ENCODE measurements around the gene ARHGAP29. TPM values are rescaled to one million over a fixed set of nuclear protein-coding genes. Genes with fewer than 3 reads are reported as not detected.

The ARHGAP29 gene
- total and polyA plus RNA-seq, 2 experiments from 2014 or later: 114 to 152 TPM

GRCh38 chr1:94209425-94209824 lies 28.0 kb downstream of the ARHGAP29 start:
- H3K27ac ChIP-seq: peak overlapping the region; percentile 51

GRCh38 chr1:94207695-94208094 lies 29.7 kb downstream of the ARHGAP29 start:
- Histone ChIP-seq H4K20me1 (ENCODE audit: insufficient read depth) (0 out of 2 replicates have a peak, but pooled peaks cover 3% of the 10 kb centered on the region), H2AFZ (no peak overlapping the region), H3K36me3 (ENCODE audit: low read depth) (peaks cover 75% of the 10 kb centered on the region), H3K4me2 (ENCODE audit: unreplicated experiment) (peak overlapping the region; percentile 8), H3K4me3 (no peak overlapping the region), H3K79me2 (ENCODE audit: insufficient read depth) (peaks cover 94% of the 10 kb centered on the region), H3K9ac (no peak overlapping the region), H3K9me3 (ENCODE audit: low read depth) (no peaks in the 10 kb centered on the region), H3K27ac (peak overlapping the region; percentile 51), H3F3A (ENCODE audit: insufficient read depth) (peaks cover 68% of the 10 kb centered on the region), H3K4me1 (ENCODE audit: insufficient read depth) (peaks cover 50% of the 10 kb centered on the region), H3K27me3 (replicated peaks; ENCODE audit: insufficient read depth) (no peaks in the 10 kb centered on the region), H3K9me2 (ENCODE audit: insufficient read depth) (no peaks in the 10 kb centered on the region)
- DNase-seq: no peak
- WGBS, 2 experiments (ENCODE audit: low coverage in 1 of 2, low lambda C conversion rate in 2 of 2, missing lambda C conversion rate in 2 of 2): 30 to 33% methylated on average over 3 of the region's 3 CpGs
- TF ChIP-seq EZH2 (IDR thresholded peaks at IDR 0.05; ENCODE audit: insufficient read depth, poor library complexity, severe bottlenecking): no peak
- TF ChIP-seq EZH2phosphoT487 (IDR thresholded peaks at IDR 0.05; ENCODE audit: insufficient read depth, low read depth): no peak
- in situ Hi-C loops (cut with MboI): no loop called here

More at GRCh38 chr1:94209425-94209824, 28.0 kb downstream of the ARHGAP29 start:
- peak; percentile 86 for DNase-seq
- H3K4me3 ChIP-seq: peak overlapping the region; percentile 7; the same call in 1 of the 2 replicates
- H3K9me2 ChIP-seq (ENCODE audit: insufficient read depth): no peaks in the 10 kb centered on the region
- peaks cover 62% of the 10 kb centered on the region for H3F3A ChIP-seq (ENCODE audit: insufficient read depth)
- peaks cover 3% of the 10 kb centered on the region; the same call in 1 of the 2 replicates for H4K20me1 ChIP-seq (ENCODE audit: insufficient read depth)
- H3K9me3 ChIP-seq (ENCODE audit: low read depth): no peaks in the 10 kb centered on the region
- TF ChIP-seq EZH2 (IDR thresholded peaks at IDR 0.05; ENCODE audit: insufficient read depth, poor library complexity, severe bottlenecking) (no peak), EZH2phosphoT487 (IDR thresholded peaks at IDR 0.05; ENCODE audit: insufficient read depth, low read depth) (no peak)
- H3K4me1 ChIP-seq (ENCODE audit: insufficient read depth): peaks cover 51% of the 10 kb centered on the region
- H3K79me2 ChIP-seq (ENCODE audit: insufficient read depth): peaks cover 94% of the 10 kb centered on the region
- H3K9ac ChIP-seq: 0 out of 2 replicates have a peak overlapping the region, but pooled peaks have one; percentile 9
- in situ Hi-C loops (cut with MboI): no loop called here
- peak overlapping the region; percentile 50 for H3K4me2 ChIP-seq (ENCODE audit: unreplicated experiment)
- H3K27me3 ChIP-seq (replicated peaks; ENCODE audit: insufficient read depth): no peaks in the 10 kb centered on the region
- no peak overlapping the region for H2AFZ ChIP-seq
- peaks cover 73% of the 10 kb centered on the region for H3K36me3 ChIP-seq (ENCODE audit: low read depth)

- no peaks in the 10 kb centered on the region for H3K9me2 ChIP-seq (ENCODE audit: insufficient read depth)
- peaks cover 82% of the 10 kb centered on the region for H3F3A ChIP-seq (ENCODE audit: insufficient read depth)
- peaks cover 87% of the 10 kb centered on the region for H3K36me3 ChIP-seq (ENCODE audit: low read depth)
- peaks cover 92% of the 10 kb centered on the region for H3K79me2 ChIP-seq (ENCODE audit: insufficient read depth)
- in situ Hi-C loops (cut with MboI): no loop called here
- peaks cover 50% of the 10 kb centered on the region for H3K4me1 ChIP-seq (ENCODE audit: insufficient read depth)
- no peaks in the 10 kb centered on the region for H3K27me3 ChIP-seq (replicated peaks; ENCODE audit: insufficient read depth)
- TF ChIP-seq EZH2 (IDR thresholded peaks at IDR 0.05; ENCODE audit: insufficient read depth, poor library complexity, severe bottlenecking) (no peak), EZH2phosphoT487 (IDR thresholded peaks at IDR 0.05; ENCODE audit: insufficient read depth, low read depth) (no peak)
- no peak overlapping the region for H2AFZ ChIP-seq
- peak overlapping the region; percentile 33 for H3K4me2 ChIP-seq (ENCODE audit: unreplicated experiment)
- WGBS, 2 experiments (ENCODE audit: low coverage in 1 of 2, low lambda C conversion rate in 2 of 2, missing lambda C conversion rate in 2 of 2): 84 to 91% methylated on average over 1 of the region's 1 CpG
- H3K27ac ChIP-seq: peak overlapping the region; percentile 12; the same call in 1 of the 2 replicates
- H4K20me1 ChIP-seq (ENCODE audit: insufficient read depth): 0 out of 2 replicates have a peak, but pooled peaks cover 3% of the 10 kb centered on the region
- no peaks in the 10 kb centered on the region for H3K9me3 ChIP-seq (ENCODE audit: low read depth)
- H3K4me3 ChIP-seq: no peak overlapping the region
- DNase-seq: no peak
- no peak overlapping the region; the same call in 1 of the 2 replicates for H3K9ac ChIP-seq
Observed at GRCh38 chr1:94205639-94206038, 31.7 kb downstream of the ARHGAP29 start.

GRCh38 chr1:94202241-94202640 lies 35.1 kb downstream of the ARHGAP29 start:
- peaks cover 92% of the 10 kb centered on the region for H3K36me3 ChIP-seq (ENCODE audit: low read depth)
- no peak for TF ChIP-seq EZH2phosphoT487 (IDR thresholded peaks at IDR 0.05; ENCODE audit: insufficient read depth, low read depth)
- TF ChIP-seq EZH2 (IDR thresholded peaks at IDR 0.05; ENCODE audit: insufficient read depth, poor library complexity, severe bottlenecking): no peak
- H3K9me2 ChIP-seq (ENCODE audit: insufficient read depth): no peaks in the 10 kb centered on the region

More at GRCh38 chr1:94202241-94202640, 35.1 kb downstream of the ARHGAP29 start:
- Histone ChIP-seq H4K20me1 (ENCODE audit: insufficient read depth) (no peaks in the 10 kb centered on the region), H3K4me2 (ENCODE audit: unreplicated experiment) (no peak overlapping the region), H3K79me2 (ENCODE audit: insufficient read depth) (peaks cover 92% of the 10 kb centered on the region), H3K27ac (no peak overlapping the region), H3K4me3 (no peak overlapping the region), H3K9ac (no peak overlapping the region), H2AFZ (no peak overlapping the region), H3K27me3 (replicated peaks; ENCODE audit: insufficient read depth) (no peaks in the 10 kb centered on the region), H3K4me1 (ENCODE audit: insufficient read depth) (peaks cover 31% of the 10 kb centered on the region), H3K9me3 (ENCODE audit: low read depth) (no peaks in the 10 kb centered on the region), H3F3A (ENCODE audit: insufficient read depth) (peaks cover 84% of the 10 kb centered on the region)
- 88 to 94% methylated on average over 6 of the region's 6 CpGs for WGBS, 2 experiments (ENCODE audit: low coverage in 1 of 2, low lambda C conversion rate in 2 of 2, missing lambda C conversion rate in 2 of 2)
- in situ Hi-C loops (cut with MboI): no loop called here
- no peak for DNase-seq
